ENCODE results near the gene SUGP2.
A peak's percentile ranks its signal among the peaks of the same experiment; 100 is the strongest.
"Not testable (repeated sequence)": the region's sequence is repeated elsewhere in the genome, so short reads cannot be mapped to it uniquely, and the experiment has no call there.

Gene SUGP2

GRCh38 chr19:19031891-19032290 is 1.4 kb downstream of the SUGP2 start:
- DNase-seq (ENCODE audit: low read depth in 2 of 2): no peak

GRCh38 chr19:19028526-19028925 is 4.8 kb downstream of the SUGP2 start:
- no peak for DNase-seq (ENCODE audit: low read depth in 2 of 2)

- no peak for DNase-seq (ENCODE audit: low read depth in 2 of 2)
Measured at GRCh38 chr19:19027228-19027627, 6.1 kb downstream of the SUGP2 start.

- no peak for DNase-seq (ENCODE audit: low read depth in 2 of 2)
Measured at GRCh38 chr19:19026299-19026971, 6.9 kb downstream of the SUGP2 start.

- no peak for DNase-seq (ENCODE audit: low read depth in 2 of 2)
Measured at GRCh38 chr19:19025861-19026260, 7.5 kb downstream of the SUGP2 start.

GRCh38 chr19:19023376-19023775 is 9.9 kb downstream of the SUGP2 start:
- DNase-seq (ENCODE audit: low read depth in 2 of 2): not testable (repeated sequence)

GRCh38 chr19:19022380-19022961 is 10.8 kb downstream of the SUGP2 start:
- DNase-seq (ENCODE audit: low read depth in 2 of 2): no peak

GRCh38 chr19:19021115-19021514 is 12.2 kb downstream of the SUGP2 start:
- DNase-seq (ENCODE audit: low read depth in 2 of 2): peak in 1 of 2 experiments; percentile 19

GRCh38 chr19:19010551-19010950 is 22.8 kb downstream of the SUGP2 start:
- no peak for DNase-seq (ENCODE audit: low read depth in 2 of 2)

- DNase-seq (ENCODE audit: low read depth in 2 of 2): no peak
Measured at GRCh38 chr19:19009951-19010350, 23.4 kb downstream of the SUGP2 start.

GRCh38 chr19:19006213-19006612 is 27.1 kb downstream of the SUGP2 start:
- no peak for DNase-seq (ENCODE audit: low read depth in 2 of 2)

- no peak for DNase-seq (ENCODE audit: low read depth in 2 of 2)
Measured at GRCh38 chr19:19004144-19004543, 29.2 kb downstream of the SUGP2 start.

GRCh38 chr19:18999896-19000620 is 33.3 kb downstream of the SUGP2 start:
- no peak for DNase-seq (ENCODE audit: low read depth in 2 of 2)

GRCh38 chr19:18999016-18999758 is 34.1 kb downstream of the SUGP2 start:
- DNase-seq (ENCODE audit: low read depth in 2 of 2): no peak

- no peak for DNase-seq (ENCODE audit: low read depth in 2 of 2)
Measured at GRCh38 chr19:18998276-18998675, 35.0 kb downstream of the SUGP2 start.

GRCh38 chr19:18996796-18997394 is 36.4 kb downstream of the SUGP2 start:
- DNase-seq (ENCODE audit: low read depth in 2 of 2): no peak

GRCh38 chr19:18996351-18996750 is 37.0 kb downstream of the SUGP2 start:
- DNase-seq (ENCODE audit: low read depth in 2 of 2): no peak

GRCh38 chr19:18995804-18996241 is 37.5 kb downstream of the SUGP2 start:
- peak; percentile 23 to 25 for DNase-seq (ENCODE audit: low read depth in 2 of 2)

- DNase-seq (ENCODE audit: low read depth in 2 of 2): no peak
Measured at GRCh38 chr19:18993115-18993514, 40.2 kb downstream of the SUGP2 start.

GRCh38 chr19:18992696-18993095 is 40.6 kb downstream of the SUGP2 start:
- DNase-seq (ENCODE audit: low read depth in 2 of 2): no peak

GRCh38 chr19:18991468-18991867 is 41.8 kb downstream of the SUGP2 start:
- DNase-seq (ENCODE audit: low read depth in 2 of 2): no peak

- no peak for DNase-seq (ENCODE audit: low read depth in 2 of 2)
Measured at GRCh38 chr19:18991006-18991405, 42.3 kb downstream of the SUGP2 start.
